HuH-7.5 (cell line): ENCODE measurements around the gene SORT1.
"Not testable (repeated sequence)": the region's sequence is repeated elsewhere in the genome, so short reads cannot be mapped to it uniquely, and the experiment has no call there.

ENCODE experiments used
- DNase-seq: peaks from one replicate; pipeline ENCODE4 v3.0.0; 2011; ENCODE audit warnings: low spot score

The SORT1 gene

GRCh38 chr1:109338608-109339007, 59.1 kb downstream of the SORT1 start:
- no peak for DNase-seq

- DNase-seq, result no peak
These were observed 59.6 kb downstream of the SORT1 start for GRCh38 chr1:109338091-109338490.

GRCh38 chr1:109335091-109335490, 62.6 kb downstream of the SORT1 start:
- no peak for DNase-seq

GRCh38 chr1:109331113-109331512, 66.6 kb downstream of the SORT1 start:
- DNase-seq, result no peak

- no peak for DNase-seq
These were observed 70.4 kb downstream of the SORT1 start for GRCh38 chr1:109327285-109327684.

GRCh38 chr1:109322974-109323373, 74.7 kb downstream of the SORT1 start:
- DNase-seq, result no peak

GRCh38 chr1:109319114-109319513, 78.6 kb downstream of the SORT1 start:
- no peak for DNase-seq

GRCh38 chr1:109316506-109316905, 81.2 kb downstream of the SORT1 start:
- no peak for DNase-seq

GRCh38 chr1:109315288-109315687, 82.4 kb downstream of the SORT1 start:
- DNase-seq, result no peak

- no peak for DNase-seq
These were observed 82.9 kb downstream of the SORT1 start for GRCh38 chr1:109314795-109315194.

GRCh38 chr1:109312978-109313775, 84.5 kb downstream of the SORT1 start:
- no peak for DNase-seq

GRCh38 chr1:109312246-109312645, 85.5 kb downstream of the SORT1 start:
- DNase-seq, result no peak

- no peak for DNase-seq
These were observed 88.4 kb downstream of the SORT1 start for GRCh38 chr1:109309347-109309746.

GRCh38 chr1:109307274-109308021, 90.3 kb downstream of the SORT1 start:
- DNase-seq, result no peak

GRCh38 chr1:109306832-109307273, 90.9 kb downstream of the SORT1 start, which contains the start of gene MYBPHL:
Gene MYBPHL (minus strand): TSS chr1:109307011. CDS start chr1:109306991, 20 bp downstream.
- no peak for DNase-seq

GRCh38 chr1:109305991-109306390, 91.7 kb downstream of the SORT1 start:
- not testable (repeated sequence) for DNase-seq

GRCh38 chr1:109304226-109304920, 93.3 kb downstream of the SORT1 start:
- no peak for DNase-seq

GRCh38 chr1:109301874-109302273, 95.8 kb downstream of the SORT1 start:
- no peak for DNase-seq

- DNase-seq, result no peak
These were observed 97.0 kb downstream of the SORT1 start for GRCh38 chr1:109300650-109301151.

- DNase-seq, result no peak
These were observed 98.0 kb downstream of the SORT1 start for GRCh38 chr1:109299558-109300343.
